Astrocyte of the spinal cord (primary cell): ENCODE measurements around the gene HIBCH.

ENCODE experiments used
- DNase-seq: peaks from one replicate; pipeline ENCODE4 v3.0.0; 2011; ENCODE audit warnings: low read depth, low spot score
- H3K4me3 ChIP-seq: 2 replicates; pipeline ENCODE4 v1.5.1; 2011; ENCODE audit warnings: low read depth, mild to moderate bottlenecking, low read length, moderate library complexity
- in situ Hi-C: cut with HindIII; loops from 2 replicates; pipeline ENCODE4 v1.10.0; 2017; ENCODE audit warnings: low sequenced_read_pairs
- TF ChIP-seq, protein P1 (sequence below): IDR thresholded peaks from 2 replicates; pipeline ENCODE4 v1.5.1; 2012; ENCODE audit warnings: low read depth, mild to moderate bottlenecking, low read length, inconsistent platforms

HIBCH gene

DNA sequence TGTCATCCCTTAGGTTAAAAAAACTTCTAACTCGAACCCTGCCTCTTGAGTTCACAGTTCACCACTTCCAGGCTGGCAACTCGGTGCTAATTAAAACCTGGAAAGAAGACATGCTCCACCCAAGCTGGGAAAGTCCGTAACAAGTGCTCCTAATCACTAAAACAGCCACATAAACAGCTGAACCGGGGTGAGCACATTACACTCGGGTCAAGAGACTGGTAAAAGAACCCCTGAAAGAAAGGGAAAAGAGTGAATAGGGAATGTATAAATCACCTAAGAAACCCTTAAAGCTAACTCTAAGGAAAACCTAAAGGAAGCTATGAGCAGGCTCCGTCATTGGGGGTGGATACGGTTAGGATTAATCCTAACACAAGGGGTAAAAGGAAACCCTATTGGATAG lies 102.0 kb downstream of the HIBCH start:
- no peak overlapping the region for H3K4me3 ChIP-seq
- in situ Hi-C loops = no loop called here
- TF ChIP-seq, protein P1, sequence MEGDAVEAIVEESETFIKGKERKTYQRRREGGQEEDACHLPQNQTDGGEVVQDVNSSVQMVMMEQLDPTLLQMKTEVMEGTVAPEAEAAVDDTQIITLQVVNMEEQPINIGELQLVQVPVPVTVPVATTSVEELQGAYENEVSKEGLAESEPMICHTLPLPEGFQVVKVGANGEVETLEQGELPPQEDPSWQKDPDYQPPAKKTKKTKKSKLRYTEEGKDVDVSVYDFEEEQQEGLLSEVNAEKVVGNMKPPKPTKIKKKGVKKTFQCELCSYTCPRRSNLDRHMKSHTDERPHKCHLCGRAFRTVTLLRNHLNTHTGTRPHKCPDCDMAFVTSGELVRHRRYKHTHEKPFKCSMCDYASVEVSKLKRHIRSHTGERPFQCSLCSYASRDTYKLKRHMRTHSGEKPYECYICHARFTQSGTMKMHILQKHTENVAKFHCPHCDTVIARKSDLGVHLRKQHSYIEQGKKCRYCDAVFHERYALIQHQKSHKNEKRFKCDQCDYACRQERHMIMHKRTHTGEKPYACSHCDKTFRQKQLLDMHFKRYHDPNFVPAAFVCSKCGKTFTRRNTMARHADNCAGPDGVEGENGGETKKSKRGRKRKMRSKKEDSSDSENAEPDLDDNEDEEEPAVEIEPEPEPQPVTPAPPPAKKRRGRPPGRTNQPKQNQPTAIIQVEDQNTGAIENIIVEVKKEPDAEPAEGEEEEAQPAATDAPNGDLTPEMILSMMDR = no peak
- no peak for DNase-seq

DNA sequence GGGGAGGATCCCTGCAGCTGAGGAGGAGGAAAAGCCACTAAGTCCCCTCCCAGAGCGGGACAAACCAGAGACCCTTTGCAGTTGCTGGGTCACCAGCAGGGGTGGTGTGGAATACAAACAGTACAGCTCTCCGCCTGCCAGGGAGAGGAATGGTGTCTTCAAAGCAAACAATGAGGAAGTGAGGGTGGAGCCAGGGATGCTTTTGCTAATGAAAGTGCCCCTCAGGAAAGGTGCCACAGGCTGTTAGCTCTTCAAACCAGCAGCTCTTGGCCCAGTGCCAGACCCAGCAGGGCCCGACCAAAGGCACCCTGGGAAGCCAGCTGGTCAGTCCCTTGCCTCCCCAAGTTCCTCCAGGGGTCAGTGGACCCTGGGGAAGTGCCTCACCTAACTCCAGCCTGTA lies 102.8 kb downstream of the HIBCH start:
- TF ChIP-seq, protein P1 = peak; percentile 18
- in situ Hi-C loops = no loop called here
- H3K4me3 ChIP-seq = no peak overlapping the region
- DNase-seq = peak; percentile 11

DNA sequence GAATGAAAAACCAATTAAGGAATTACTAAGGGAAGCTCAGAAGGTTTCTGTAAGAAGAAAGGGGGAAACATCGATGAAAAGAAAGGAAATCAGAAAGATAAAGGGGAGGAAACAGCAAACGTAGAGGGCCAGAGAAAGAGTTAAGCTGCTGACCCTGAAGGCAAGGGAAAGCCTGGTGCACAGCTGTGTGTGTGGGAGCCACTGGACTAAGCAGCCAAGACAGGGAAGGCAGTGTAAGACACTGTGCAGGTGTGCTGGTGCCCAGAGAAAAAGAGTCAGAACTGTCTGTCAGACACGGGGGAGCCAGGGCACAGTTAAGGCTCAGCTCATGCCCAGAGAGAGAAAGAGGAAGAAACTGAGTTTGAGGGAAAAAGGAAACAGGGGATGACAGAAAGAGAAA lies 104.0 kb downstream of the HIBCH start:
- in situ Hi-C loops = no loop called here

DNA sequence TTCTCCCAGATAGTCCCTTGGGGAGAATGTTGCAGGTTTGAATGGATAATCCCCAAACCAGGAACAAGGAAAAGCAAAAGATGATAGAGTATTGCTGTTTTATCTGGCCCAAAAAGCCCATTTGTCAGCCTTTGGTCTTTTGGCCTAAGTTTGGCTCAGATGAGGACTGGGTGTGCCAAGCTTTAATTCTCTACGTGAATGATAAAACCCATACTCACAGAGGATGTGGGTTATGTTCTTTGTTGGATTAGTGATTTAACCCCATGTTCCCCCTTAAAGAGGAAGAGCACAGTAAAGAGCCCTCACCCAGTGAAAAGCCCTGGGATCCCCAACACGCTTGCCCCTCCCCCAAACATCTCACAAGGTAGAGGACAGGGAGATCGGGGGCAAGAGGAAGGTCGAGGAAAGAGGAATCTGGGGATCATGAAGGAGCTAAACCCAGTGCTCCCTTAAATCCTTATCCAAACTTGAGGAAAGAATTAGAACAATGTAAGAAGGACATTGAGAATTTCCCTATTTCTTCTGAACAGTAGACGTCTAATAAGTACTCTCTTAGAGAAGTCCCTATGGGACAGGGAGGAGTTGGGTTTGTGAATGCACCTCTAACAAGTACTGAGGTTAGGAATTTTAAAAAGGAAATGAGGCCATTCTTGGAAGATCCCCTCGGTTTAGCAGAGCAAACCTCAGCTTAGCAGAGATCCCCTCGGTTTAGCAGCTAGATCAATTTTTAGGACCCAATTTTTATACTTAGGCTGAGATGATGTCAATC lies 105.0 kb downstream of the HIBCH start:
- peak; percentile 69 for DNase-seq
- TF ChIP-seq, protein P1 = no peak
- in situ Hi-C loops = no loop called here
- H3K4me3 ChIP-seq = no peak overlapping the region

More for the DNA sequence above, 104.0 kb downstream of the HIBCH start:
- TF ChIP-seq, protein P1 = no peak
- no peak overlapping the region for H3K4me3 ChIP-seq
- no peak for DNase-seq

DNA sequence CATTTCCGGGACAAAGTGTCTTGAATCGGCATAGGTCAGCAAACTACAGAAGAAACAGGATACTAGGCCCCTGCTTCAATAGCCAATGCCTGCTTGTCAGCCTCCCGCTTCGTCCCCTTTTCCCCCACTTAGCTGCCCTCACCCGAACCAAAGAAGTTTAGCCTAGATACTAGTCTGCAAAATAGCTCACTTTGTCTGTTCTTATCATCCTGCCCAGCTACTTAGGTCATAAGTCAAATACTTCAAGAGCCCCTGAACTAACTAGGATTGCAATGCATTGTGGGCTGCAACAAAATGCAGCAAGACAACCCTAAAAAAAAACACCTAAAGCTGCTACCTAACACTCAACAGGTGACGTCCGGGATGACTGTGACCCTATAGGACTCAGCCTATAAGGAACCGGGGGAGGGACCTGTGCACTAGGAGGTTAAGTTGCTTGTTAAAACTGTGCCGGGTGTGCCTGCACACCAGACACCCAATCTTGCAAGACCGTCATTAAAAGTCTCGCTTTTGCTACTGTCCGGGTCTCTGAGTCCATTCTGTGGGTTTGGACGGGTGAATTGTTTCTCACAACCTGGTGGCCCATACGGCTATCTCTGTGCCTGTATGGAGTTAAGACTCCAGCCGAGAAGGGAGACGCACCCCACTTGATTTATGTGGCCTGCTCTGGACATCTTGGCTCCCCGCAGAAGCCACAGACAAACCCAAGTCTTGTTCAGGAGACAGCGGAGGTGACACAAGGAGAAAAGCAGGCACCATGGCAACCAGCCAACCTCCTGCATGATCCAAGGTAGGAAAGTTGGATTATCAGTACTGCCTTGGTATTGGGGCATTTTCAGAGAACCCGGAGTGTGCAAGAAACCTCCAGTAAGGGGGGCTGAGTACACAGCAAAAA lies 105.9 kb downstream of the HIBCH start:
- peak; percentile 40 for DNase-seq
- no peak overlapping the region for H3K4me3 ChIP-seq
- TF ChIP-seq, protein P1 = no peak
- in situ Hi-C loops = no loop called here

DNA sequence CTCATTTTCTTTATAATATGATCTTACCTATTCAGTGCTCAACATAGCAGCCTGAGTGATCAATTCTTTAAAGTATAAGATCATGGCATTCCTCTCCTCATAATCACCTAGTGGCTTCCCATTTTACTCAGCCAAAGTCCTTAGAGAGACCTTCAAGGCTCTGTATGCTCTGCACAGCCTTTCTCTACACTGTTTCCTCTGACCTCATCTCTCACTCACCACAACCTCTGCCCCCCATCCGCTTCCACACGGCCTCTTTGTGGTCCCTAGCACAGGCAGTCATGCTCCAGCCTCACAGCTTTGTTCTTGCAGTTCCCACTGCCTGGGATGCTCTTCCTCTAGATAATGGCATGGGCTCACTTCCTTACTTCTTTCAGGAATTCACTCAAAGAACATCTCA lies 109.2 kb downstream of the HIBCH start:
- DNase-seq = peak; percentile 20
- H3K4me3 ChIP-seq = no peak overlapping the region
- TF ChIP-seq, protein P1 = no peak
- in situ Hi-C loops = no loop called here
